SJSA1 (cell line): ENCODE measurements around the gene PRKN. TPM values are rescaled to one million over a fixed set of nuclear protein-coding genes. Genes with fewer than 3 reads are reported as not detected.

Experiments used
- DNase-seq, 2 experiments: peaks; one replicate each; pipeline ENCODE4 v3.0.0-alpha.2; 2015 to 2020; ENCODE audit warnings: low spot score in 2 of 2, low read depth in 1 of 2
- H3K27ac ChIP-seq: fragments of 250-450 bp; sonication (Bioruptor Pico); 2 replicates; pipeline ENCODE4 v1.5.1; 2020; ENCODE audit warnings: mild to moderate bottlenecking, moderate library complexity
- H3K27me3 ChIP-seq: fragments of 250-450 bp; sonication (Bioruptor Pico); replicated peaks from 2 replicates; pipeline ENCODE4 v1.5.1; 2020; ENCODE audit warnings: mild to moderate bottlenecking, moderate library complexity
- H3K36me3 ChIP-seq: fragments of 250-450 bp; sonication (Bioruptor Pico); 2 replicates; pipeline ENCODE4 v1.5.1; 2020; ENCODE audit warnings: mild to moderate bottlenecking
- H3K4me1 ChIP-seq: fragments of 250-450 bp; sonication (Bioruptor Pico); replicated peaks from 2 replicates; pipeline ENCODE4 v1.6.1; 2021; ENCODE audit warnings: mild to moderate bottlenecking
- H3K4me3 ChIP-seq: fragments of 250-450 bp; sonication (Bioruptor Pico); 2 replicates; pipeline ENCODE4 v1.5.1; 2020; ENCODE audit warnings: mild to moderate bottlenecking
- H3K9me3 ChIP-seq: fragments of 250-450 bp; sonication (Bioruptor Pico); replicated peaks from 2 replicates; pipeline ENCODE4 v1.5.1; 2020; ENCODE audit warnings: mild to moderate bottlenecking
- total RNA-seq: library from RNA; depleted of rRNA; stranded (reverse); fragments of >200 nt; shearing (Covaris generic); gene quantifications from 2 replicates; pipeline ENCODE4 v1.2.3, GENCODE V29; 2014

PRKN gene
- total RNA-seq, 1 experiment from 2014 or later: not detected

DNA sequence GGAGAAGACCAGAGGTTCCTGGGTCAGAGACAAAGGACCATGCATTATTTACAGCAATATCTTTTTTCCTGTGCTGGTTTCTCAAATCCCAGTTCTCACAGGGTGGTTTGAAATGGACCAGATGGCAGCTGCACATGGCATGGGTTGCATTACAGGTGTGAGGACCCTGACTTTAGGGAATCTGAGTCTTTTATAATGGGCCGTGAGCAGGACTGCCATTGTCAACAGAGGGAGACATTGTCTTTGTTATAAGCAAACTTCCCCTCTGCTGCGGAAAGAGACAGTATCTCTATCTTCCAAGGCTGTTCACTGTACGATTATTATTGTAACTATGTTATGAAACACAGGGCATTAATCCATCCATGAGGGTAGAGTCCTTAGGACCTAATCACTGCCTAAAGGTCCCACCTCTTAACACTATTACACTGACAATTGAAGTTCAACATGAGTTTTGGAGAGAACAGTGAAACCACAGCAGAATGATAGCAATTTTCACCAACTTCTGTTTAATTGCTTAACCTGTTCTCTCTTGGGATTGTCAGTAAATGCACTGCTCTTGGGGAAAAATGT, 1297.6 kb downstream of the PRKN start:
- Histone ChIP-seq H3K4me3 (no peak overlapping the region), H3K27ac (no peak overlapping the region), H3K4me1 (peaks cover 15% of the 10 kb centered on the region), H3K27me3 (no peaks in the 10 kb centered on the region), H3K36me3 (no peaks in the 10 kb centered on the region), H3K9me3 (no peaks in the 10 kb centered on the region)
- DNase-seq: no peak

DNA sequence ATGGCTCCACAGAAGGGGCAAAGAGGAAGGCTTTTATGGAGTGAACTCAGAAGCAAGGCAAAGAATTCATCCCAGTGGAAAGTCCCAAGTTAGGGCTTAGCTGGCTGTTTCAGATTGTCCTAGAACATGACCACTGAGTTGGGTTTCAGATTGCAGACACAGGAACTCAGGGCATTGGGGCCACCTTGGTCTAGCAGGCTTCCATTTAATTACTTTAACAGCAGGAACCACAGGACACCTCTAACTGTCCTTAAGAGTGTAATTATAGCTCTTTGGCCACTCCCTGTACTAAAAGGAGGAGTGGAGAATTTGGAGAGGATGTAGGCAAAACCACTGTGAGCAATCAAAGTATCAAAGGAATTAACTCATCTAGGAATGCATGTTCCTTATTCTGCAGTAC, 1303.1 kb downstream of the PRKN start:
- no peaks in the 10 kb centered on the region for H3K27me3 ChIP-seq
- H3K36me3 ChIP-seq: no peaks in the 10 kb centered on the region
- H3K4me3 ChIP-seq: no peak overlapping the region
- no peak for DNase-seq
- H3K9me3 ChIP-seq: no peaks in the 10 kb centered on the region
- H3K27ac ChIP-seq: no peak overlapping the region
- peaks cover 23% of the 10 kb centered on the region for H3K4me1 ChIP-seq

DNA sequence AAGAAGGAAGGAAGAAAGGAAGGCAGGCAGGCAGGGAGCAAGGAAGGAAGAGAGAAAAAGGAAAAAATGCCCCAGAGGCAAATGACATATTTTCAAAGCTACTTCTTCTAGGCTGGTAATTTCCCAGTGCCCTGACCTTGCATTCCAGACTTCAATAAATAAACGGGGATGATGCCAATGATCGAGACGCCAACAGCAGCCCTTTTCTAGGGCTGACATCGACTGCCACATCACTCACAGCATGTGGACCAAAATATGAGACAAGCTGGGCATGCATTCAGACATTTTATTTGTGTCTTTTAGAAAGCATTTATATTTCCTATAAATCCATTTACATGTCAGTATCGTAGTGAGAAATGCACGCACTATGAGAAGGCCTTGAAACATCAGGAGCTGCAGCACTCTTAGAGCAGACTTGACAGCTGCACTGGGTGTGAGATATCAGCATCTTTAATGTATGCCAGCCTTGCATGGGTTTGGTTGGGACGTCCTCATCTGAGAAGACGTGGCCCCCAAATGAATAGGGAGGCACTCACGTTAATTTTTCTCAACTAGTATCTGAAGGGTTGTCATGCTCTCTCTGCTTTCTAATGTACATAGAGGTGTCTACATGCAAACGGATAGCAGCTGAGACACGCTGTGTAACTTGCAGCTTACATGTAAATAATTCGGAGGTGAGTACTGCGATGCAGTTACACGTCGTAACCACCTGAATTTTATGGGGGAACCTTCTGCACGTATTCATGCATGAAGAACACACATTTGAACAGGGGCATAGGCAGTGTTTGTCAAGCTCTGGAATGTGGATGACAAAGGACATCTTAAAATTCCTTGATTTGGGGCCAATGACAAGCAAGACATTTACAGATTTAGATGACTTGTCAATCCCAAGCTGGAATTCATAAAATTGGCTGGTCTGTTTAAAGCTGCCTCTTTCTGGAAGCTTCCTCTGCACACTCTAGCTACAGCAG, 1304.6 kb downstream of the PRKN start:
- H3K4me3 ChIP-seq: no peak overlapping the region
- peaks cover 34% of the 10 kb centered on the region for H3K4me1 ChIP-seq
- H3K36me3 ChIP-seq: no peaks in the 10 kb centered on the region
- peak in 1 of 2 experiments; percentile 67 for DNase-seq
- no peaks in the 10 kb centered on the region for H3K9me3 ChIP-seq
- no peaks in the 10 kb centered on the region for H3K27me3 ChIP-seq
- peak overlapping the region; percentile 22; the same call in 1 of the 2 replicates for H3K27ac ChIP-seq

DNA sequence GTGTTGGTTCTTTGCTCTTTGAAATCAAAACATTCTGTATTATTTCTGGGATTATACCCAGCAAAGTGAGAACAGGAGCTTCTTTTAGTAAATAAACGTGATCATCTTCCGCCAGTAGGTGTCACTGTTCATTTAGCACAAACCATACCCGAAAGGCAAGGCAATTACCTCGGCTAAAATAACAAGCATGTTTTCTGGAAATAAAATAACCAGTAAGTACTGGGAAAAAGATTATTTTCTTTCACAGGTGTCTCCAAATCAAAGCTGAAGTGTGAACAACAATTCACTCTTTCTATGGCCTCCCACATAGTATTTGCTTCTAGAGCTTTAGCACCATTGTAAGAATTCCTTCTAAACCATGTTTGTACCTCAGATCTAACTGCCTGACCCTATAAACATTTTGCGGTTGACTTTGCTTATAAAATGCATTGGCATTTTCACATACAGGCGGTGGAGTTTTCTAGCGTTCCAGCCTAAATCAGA, 1309.1 kb downstream of the PRKN start:
- peak; percentile 77 to 97 for DNase-seq
- peaks cover 4% of the 10 kb centered on the region for H3K9me3 ChIP-seq
- H3K27me3 ChIP-seq: no peaks in the 10 kb centered on the region
- no peak overlapping the region for H3K4me3 ChIP-seq
- peak overlapping the region; percentile 93 for H3K27ac ChIP-seq
- peaks cover 41% of the 10 kb centered on the region for H3K4me1 ChIP-seq
- no peaks in the 10 kb centered on the region for H3K36me3 ChIP-seq

DNA sequence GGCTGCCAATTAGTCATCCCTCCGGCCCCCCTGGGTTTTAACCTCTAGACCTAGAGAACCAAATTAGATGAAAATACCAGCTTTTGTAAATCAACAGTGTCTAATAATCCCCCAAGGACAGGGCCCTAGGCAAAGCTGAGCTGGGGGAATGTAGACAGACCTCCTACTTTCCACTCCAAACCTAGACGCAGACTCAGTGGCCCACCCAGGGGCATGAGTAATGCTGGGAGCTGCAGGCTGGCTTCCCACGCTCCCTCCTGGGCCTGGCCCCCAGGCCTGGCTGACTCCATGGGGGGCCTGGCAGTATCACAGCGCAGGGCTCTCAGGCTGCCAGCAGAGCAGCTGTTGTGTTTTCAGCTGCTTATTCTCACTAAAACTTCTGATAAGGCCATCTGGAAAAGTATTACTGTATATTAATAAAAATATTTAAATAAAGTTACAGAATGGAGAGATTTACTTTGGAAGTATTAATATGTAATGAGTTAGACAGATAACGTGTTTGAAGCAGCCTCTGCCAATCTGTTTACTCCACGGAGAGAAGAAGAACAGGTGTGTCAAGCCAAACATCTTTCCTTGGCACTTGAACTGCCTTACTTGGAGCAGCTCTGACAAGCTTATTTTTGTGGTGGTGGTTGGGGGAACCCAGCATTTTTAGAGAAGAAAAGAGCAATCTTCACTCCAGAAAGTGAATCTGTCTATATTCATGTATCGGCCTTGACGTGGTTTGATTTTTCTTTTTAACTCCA, 1309.7 kb downstream of the PRKN start:
- Histone ChIP-seq H3K4me3 (no peak overlapping the region), H3K27ac (peak overlapping the region; percentile 93), H3K36me3 (no peaks in the 10 kb centered on the region), H3K27me3 (no peaks in the 10 kb centered on the region), H3K4me1 (peaks cover 35% of the 10 kb centered on the region), H3K9me3 (peaks cover 4% of the 10 kb centered on the region)
- DNase-seq: peak; percentile 99

DNA sequence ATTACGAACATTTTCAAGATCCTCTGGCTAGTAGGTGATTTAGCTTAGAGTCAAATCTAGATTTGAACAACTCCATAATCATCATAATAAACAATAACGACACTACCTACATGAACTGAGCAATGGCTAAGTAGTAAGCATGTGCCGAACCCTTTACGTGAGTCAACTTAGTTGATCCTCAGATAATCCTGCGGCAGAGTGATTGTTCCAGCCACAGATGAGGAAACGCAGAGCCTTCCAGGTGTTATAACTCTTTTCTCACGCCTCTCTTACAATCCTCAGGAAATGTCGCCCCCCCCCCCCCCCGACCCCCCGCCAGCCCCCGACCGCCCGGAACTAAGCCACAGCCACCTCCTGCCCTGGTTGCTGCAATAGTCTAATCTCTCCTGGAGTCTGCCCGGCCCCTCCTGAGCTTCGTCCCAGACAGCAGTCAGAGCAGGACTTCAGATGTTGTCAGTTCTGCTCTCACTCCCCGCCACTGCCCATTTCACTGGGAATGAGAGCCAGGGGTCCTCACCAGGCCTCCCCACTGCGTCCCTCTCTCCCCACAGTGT, 1312.2 kb downstream of the PRKN start:
- H3K4me1 ChIP-seq: peaks cover 26% of the 10 kb centered on the region
- DNase-seq: no peak
- H3K4me3 ChIP-seq: no peak overlapping the region
- no peaks in the 10 kb centered on the region for H3K36me3 ChIP-seq
- no peak overlapping the region for H3K27ac ChIP-seq
- H3K27me3 ChIP-seq: no peaks in the 10 kb centered on the region
- peaks cover 4% of the 10 kb centered on the region for H3K9me3 ChIP-seq

DNA sequence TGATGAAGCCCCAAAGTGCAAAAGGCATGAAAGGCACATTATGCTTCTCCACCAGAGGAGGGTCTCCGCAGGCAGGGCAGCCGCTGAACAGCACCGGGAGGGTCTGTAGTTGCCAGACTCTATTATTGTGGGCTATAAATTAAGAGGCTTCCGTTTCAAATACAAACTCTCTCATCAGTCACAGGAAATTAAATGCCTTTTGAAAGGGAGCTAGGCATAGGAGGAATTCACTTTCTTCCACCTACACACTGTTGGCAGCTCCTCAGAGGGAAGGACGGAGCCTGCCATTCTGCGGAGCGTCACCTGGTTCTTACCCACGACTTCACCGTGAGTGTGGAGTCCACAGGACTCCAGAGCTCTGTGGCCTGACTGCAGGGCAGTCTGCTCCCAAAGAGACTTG, 1312.9 kb downstream of the PRKN start:
- Histone ChIP-seq H3K9me3 (peaks cover 4% of the 10 kb centered on the region), H3K4me3 (no peak overlapping the region), H3K27ac (no peak overlapping the region), H3K36me3 (no peaks in the 10 kb centered on the region), H3K4me1 (peaks cover 25% of the 10 kb centered on the region), H3K27me3 (no peaks in the 10 kb centered on the region)
- no peak for DNase-seq

DNA sequence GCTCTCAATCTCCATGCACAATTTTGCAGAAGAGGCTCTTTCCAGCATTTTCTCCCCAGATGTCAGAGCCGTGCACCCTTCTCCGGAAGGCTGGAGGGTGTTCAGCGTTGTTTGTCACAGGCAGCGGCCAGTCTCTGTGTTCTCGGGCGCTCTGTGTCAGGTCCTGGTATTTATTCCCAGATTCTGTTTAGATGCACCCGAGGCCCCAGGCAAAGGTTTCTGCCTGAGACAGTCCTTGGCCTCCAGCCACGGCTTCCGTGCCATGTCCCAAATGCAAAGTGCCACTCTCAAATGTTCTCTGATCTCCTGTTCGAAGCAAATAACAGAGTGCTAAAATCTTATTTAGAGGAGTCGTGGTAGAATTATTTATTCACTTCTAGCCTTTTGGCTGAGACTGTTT, 1313.4 kb downstream of the PRKN start:
- Histone ChIP-seq H3K36me3 (no peaks in the 10 kb centered on the region), H3K4me1 (peaks cover 20% of the 10 kb centered on the region), H3K27ac (no peak overlapping the region), H3K4me3 (no peak overlapping the region), H3K27me3 (no peaks in the 10 kb centered on the region), H3K9me3 (peaks cover 4% of the 10 kb centered on the region)
- no peak for DNase-seq

DNA sequence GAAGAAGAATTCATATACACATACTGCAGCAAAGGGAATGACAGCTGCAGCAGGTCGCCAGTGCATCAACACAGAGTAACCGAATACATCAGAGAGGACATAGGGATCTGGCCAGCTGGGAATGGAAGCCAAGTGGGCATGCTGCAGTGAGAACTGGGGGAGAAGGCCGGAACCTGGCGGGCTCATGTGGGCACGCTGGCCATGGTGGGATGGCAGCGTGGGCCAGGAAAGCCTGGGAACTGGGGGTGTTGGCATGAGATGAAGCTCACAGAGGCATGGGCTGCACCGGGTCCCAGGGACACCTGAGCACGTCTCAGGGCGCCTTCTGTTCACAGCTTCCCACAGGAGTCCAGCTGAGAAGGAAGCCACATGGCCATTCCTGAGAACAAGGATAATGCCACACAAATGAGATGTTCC, 1314.2 kb downstream of the PRKN start:
- Histone ChIP-seq H3K36me3 (no peaks in the 10 kb centered on the region), H3K4me3 (no peak overlapping the region), H3K27me3 (no peaks in the 10 kb centered on the region), H3K9me3 (peaks cover 4% of the 10 kb centered on the region), H3K27ac (no peak overlapping the region), H3K4me1 (peaks cover 21% of the 10 kb centered on the region)
- no peak for DNase-seq

DNA sequence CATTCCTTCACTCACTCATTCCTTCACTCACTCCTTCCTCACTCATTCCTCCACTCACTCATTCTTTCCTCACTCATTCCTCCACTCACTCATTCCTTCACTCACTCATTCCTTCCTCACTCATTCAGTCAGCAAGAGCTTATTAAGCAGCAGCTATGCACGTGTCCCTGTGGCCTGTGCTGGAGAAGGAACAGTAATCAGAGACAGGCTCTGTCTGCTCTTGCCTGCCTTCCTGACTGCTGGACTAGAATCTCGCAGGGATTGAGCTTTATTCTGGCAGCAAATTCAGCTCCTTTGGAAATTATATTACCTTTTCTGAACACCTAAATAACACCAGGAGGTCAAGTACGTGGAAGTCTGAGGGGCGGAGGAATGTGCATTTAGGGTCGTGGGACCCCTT, 1314.8 kb downstream of the PRKN start:
- Histone ChIP-seq H3K4me1 (peaks cover 22% of the 10 kb centered on the region), H3K9me3 (peaks cover 4% of the 10 kb centered on the region), H3K36me3 (no peaks in the 10 kb centered on the region), H3K27ac (no peak overlapping the region), H3K4me3 (no peak overlapping the region), H3K27me3 (no peaks in the 10 kb centered on the region)
- no peak for DNase-seq

DNA sequence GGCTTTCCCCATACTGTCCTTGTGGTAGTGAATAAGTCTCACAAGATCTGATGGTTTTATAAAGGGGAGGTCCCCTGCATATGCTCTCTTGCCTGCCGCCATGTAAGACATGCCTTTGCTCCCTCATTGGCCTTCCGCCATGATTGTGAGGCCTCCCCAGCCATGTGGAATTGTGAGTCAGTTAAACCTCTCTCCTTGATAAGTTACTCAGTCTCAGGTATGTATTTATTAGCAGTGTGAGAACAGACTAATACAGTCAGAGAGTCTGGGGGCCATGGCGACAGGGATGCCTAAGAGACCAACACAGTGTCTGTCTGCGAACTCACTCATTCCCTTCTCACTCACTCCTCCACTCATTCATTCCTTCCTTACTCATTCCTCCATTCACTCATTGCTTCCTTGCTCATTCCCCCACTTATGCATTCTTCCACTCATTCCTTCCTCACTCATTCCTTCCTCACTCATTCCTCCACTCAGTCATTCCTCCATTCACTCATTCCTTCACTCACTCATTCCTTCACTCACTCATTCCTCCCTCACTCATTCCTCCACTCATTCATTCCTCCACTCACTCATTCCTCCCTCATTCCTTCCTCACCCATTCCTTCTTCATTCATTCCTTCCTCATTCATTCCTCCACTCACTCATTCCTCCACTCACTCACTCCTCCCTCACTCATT, 1316.2 kb downstream of the PRKN start:
- Histone ChIP-seq H3K9me3 (no peaks in the 10 kb centered on the region), H3K4me3 (no peak overlapping the region)
- no peak for DNase-seq

DNA sequence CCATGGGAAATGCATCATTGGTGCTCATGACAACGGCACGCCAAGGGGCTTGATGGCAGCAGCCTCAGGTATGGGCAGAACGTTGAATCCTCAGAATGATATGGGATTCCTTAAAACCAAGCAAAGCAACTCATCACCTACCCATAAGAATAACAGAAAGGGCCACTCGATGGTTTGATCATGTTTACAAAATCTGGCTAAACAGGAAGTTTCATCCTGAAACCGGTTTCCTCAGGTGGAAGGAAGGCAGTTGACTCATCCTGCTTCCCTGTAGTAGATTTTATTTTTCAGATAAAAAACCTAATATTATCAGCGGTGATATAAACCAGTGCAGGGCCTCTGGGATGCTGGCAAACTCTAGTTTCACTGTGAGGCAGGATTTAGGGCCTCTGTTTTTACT, 1316.8 kb downstream of the PRKN start:
- H3K9me3 ChIP-seq: no peaks in the 10 kb centered on the region
- H3K4me3 ChIP-seq: no peak overlapping the region
- DNase-seq: no peak
- no peaks in the 10 kb centered on the region for H3K36me3 ChIP-seq
- H3K4me1 ChIP-seq: peaks cover 29% of the 10 kb centered on the region
- H3K27ac ChIP-seq: no peak overlapping the region
- no peaks in the 10 kb centered on the region for H3K27me3 ChIP-seq

More for the DNA sequence above, 1316.2 kb downstream of the PRKN start:
- Histone ChIP-seq H3K27ac (no peak overlapping the region), H3K4me1 (peaks cover 26% of the 10 kb centered on the region), H3K27me3 (no peaks in the 10 kb centered on the region), H3K36me3 (no peaks in the 10 kb centered on the region)

DNA sequence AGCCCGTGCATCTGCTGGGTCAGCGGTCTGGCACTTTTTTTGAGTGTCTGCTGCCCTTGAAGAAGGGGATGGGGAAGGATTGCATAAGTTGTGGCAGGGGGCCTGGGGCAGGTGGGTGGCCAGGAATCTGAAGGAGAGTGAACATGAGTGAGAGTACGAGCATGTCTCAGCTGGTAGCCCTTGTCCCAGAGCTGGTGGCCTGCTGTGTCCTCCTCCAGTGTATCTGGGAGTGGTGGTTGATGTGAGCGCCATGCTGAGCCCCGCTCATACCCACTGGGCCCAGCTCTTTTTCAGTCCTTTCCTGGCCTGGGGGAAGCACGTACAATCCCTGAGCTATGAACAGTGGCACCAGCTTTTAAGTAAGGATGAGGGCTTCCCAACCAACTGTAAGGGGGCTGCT, 1317.5 kb downstream of the PRKN start:
- Histone ChIP-seq H3K9me3 (no peaks in the 10 kb centered on the region; the same call in 1 of the 2 replicates), H3K4me3 (no peak overlapping the region), H3K27me3 (no peaks in the 10 kb centered on the region), H3K27ac (no peak overlapping the region), H3K4me1 (peaks cover 29% of the 10 kb centered on the region), H3K36me3 (no peaks in the 10 kb centered on the region)
- no peak for DNase-seq
